Stomach smooth muscle (tissue), 2 donors: Measurements from ENCODE around the gene ATR.
A peak's percentile ranks its signal among the peaks of the same experiment; 100 is the strongest.
"Not testable (repeated sequence)": the region's sequence is repeated elsewhere in the genome, so short reads cannot be mapped to it uniquely, and the experiment has no call there.

Experiments
- H3K27ac ChIP-seq: one replicate; pipeline ENCODE4 v1.7.0; 2013; ENCODE audit warnings: mild to moderate bottlenecking, low read length, inconsistent platforms
- H3K27me3 ChIP-seq, 2 donors: one replicate each; pipeline ENCODE4 v1.7.0; 2013; ENCODE audit warnings: low read length in 2 of 2; ENCODE audit not compliant: insufficient read depth in 2 of 2, control insufficient read depth in 1 of 2
- H3K36me3 ChIP-seq, 2 donors: one replicate each; pipeline ENCODE4 v1.7.0; 2013; ENCODE audit warnings: low read length in 2 of 2; ENCODE audit not compliant: control insufficient read depth in 2 of 2, insufficient read depth in 2 of 2
- H3K4me1 ChIP-seq: one replicate; pipeline ENCODE4 v1.7.0; 2013; ENCODE audit warnings: low read length; ENCODE audit not compliant: control insufficient read depth, insufficient read depth
- H3K4me3 ChIP-seq, 2 donors: one replicate each; pipeline ENCODE4 v1.7.0; 2013; ENCODE audit warnings: low read length in 2 of 2
- H3K9ac ChIP-seq, 2 donors: one replicate each; pipeline ENCODE4 v1.7.0; 2013; ENCODE audit warnings: low read length in 2 of 2, mild to moderate bottlenecking in 1 of 2
- H3K9me3 ChIP-seq, 2 donors: one replicate each; pipeline ENCODE4 v1.7.0; 2013; ENCODE audit warnings: low read length in 2 of 2; ENCODE audit not compliant: control insufficient read depth in 2 of 2
- donor health status: healthy.
- donor health status: Pancreatic carcinoma.

Gene ATR

DNA sequence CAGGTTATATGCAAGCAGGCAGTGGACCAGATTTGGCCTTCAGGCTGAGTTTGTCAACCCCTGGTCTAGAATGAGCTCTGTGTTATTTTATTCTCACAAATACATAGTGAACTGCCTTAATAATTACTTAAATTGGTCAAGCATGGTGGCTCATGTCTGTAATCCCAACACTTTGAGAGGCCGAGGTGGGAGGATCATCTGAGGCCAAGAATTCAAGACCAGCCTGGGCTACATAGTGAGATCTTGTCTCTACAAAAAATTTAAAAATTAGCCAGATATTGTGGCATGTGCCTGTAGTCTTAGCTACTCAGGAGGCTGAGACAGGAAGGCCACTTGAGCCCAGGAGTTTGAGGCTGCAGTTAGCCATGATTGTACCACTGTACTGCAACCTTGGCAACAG, 32.7 kb upstream of the ATR start:
- Histone ChIP-seq H3K4me1 (no peaks in the 10 kb centered on the region), H3K27ac (no peak overlapping the region), H3K9ac (no peak overlapping the region), H3K36me3 (no peaks in the 10 kb centered on the region), H3K4me3 (no peak overlapping the region), H3K27me3 (no peaks in the 10 kb centered on the region), H3K9me3 (no peaks in the 10 kb centered on the region)

DNA sequence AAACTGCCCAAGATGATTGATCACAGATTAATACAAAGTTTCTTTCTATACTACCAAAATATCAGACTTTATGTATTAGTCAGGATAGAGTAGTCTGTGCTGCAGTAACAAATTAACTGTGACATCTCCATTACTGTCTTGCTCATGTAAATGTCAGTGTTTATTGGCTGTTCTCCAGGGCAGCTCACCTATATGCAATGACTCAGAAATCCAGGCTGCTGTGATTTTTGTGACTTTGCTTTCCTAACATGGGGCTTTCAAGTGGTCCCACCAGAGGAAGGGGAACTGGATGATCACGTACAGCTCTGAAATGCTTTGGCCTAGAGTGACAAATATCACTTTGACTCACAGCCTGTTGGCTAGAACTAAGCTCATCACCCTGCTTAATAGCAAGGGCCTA, 30.6 kb upstream of the ATR start:
- Histone ChIP-seq H3K27me3 (no peaks in the 10 kb centered on the region), H3K9me3 (no peaks in the 10 kb centered on the region), H3K4me3 (no peak overlapping the region), H3K36me3 (no peaks in the 10 kb centered on the region), H3K27ac (no peak overlapping the region), H3K4me1 (no peaks in the 10 kb centered on the region), H3K9ac (no peak overlapping the region)

DNA sequence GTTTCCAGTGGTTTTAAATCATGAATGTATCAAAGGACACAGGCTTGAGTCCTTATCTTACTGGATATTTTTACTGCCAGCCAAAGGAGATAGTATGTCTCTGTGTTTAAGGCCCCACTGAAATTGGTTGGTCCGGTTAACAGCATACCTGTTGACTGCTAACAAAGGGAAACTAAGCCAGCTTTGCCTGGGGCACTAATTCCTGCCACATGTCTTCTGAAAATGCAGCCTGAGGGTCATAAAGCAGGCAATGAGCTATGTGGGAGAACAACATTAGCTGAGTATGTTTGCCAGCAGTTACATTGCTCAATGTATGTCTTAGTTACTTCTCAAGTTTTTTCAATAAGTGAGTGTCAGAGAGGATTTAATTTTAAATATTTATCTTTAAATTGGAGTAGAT, 30.1 kb upstream of the ATR start:
- no peak overlapping the region for H3K9ac ChIP-seq
- H3K4me3 ChIP-seq: no peak overlapping the region
- no peaks in the 10 kb centered on the region for H3K9me3 ChIP-seq
- H3K27ac ChIP-seq: no peak overlapping the region
- no peaks in the 10 kb centered on the region for H3K36me3 ChIP-seq
- no peaks in the 10 kb centered on the region for H3K4me1 ChIP-seq
- no peaks in the 10 kb centered on the region for H3K27me3 ChIP-seq

DNA sequence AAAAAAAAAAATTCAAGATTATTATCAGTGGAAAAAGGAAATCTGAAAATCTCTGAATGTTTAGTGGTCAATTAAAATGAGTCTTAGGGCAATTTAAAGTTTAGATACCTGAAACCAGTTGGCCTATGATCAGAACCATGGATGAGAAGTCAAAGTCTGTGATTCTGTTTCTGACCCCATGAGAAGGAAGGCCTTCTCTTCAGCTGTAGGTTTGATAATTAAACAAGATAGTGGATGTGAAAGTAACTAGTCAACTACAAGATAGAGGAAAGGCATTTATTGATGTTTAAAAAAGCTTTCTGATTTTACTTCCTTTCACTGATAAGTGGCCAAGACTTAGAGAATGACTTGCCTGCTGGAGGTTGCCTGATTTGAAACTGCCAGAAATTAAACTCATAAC, 26.4 kb upstream of the ATR start:
- no peaks in the 10 kb centered on the region for H3K36me3 ChIP-seq
- no peak overlapping the region for H3K4me3 ChIP-seq
- no peaks in the 10 kb centered on the region for H3K4me1 ChIP-seq
- H3K9me3 ChIP-seq: no peaks in the 10 kb centered on the region
- no peak overlapping the region for H3K9ac ChIP-seq
- H3K27ac ChIP-seq: no peak overlapping the region
- H3K27me3 ChIP-seq: no peaks in the 10 kb centered on the region

DNA sequence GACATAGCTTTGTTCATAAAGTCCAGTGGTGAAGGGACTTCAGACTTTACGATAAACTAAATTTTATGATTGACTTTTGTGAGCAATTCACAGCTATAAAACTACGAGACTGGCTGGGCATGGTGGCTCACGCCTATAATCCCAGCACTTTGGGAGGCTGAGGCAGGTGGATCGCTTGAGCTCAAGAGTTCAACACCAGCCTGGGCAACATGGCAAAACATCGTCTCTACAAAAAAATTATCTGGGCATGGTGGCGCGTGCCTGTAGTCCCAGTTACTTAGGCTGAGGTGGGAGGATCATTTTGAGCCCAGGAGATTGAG, 24.8 kb upstream of the ATR start:
- not testable (repeated sequence) for H3K9me3 ChIP-seq, H3K4me1 ChIP-seq, H3K4me3 ChIP-seq, H3K27me3 ChIP-seq, H3K27ac ChIP-seq, H3K9ac ChIP-seq, H3K36me3 ChIP-seq

DNA sequence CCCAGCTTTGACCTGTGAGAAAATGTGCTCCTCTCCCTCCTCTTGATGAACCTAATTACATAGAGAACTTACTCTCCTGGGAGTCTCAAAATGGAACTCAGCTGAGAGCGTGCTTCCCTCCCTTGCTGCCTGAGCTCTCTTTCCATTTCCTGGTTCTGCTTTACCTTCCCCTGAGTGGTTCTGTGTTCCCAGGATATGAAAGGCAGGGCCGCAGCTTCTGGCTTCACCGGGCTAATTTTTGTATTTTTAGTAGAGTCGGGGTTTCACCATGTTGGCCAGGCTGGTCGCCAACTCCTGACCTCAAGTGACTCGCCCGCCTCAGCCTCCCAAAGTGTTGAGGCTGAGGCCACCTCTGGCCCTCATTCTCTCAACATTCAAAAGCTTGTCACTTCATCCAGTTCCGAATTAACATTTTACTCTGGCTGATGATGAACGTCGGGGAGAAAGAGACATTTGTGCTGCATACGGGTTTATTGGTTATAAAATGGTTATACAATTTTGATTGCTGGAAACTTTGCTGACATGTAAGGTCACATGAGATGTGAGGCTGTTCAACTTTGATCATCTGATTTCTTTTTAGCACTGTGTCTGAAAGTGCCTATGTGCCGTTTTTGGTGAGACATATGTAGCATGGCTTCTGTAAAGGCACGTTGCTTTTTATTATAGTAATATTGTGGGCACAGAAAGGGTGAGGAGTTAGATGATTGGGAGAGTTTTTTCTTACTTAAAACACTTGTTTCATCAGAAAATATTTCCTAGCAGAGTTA, 24.3 kb upstream of the ATR start:
- no peak overlapping the region for H3K9ac ChIP-seq
- H3K4me1 ChIP-seq: no peaks in the 10 kb centered on the region
- H3K27ac ChIP-seq: no peak overlapping the region

DNA sequence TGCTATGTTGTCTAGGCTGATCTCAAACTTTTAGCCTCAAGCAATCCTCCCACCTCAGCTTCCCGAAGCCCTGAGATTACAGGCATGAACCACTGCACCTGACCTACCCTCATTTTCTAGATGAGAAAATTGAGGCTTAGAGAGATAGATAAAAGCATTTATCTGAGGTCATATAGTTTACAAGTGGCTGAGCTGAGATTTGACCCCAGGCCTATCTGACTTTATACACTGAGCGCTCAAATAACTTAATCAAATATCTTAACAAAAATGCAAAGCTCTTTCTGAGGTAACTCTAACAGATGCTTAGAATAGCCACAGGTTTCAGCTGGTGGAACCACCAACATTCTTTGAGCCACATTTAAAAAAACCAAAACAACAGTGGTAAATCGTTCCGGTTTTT, 23.2 kb upstream of the ATR start:
- Histone ChIP-seq H3K9me3 (no peaks in the 10 kb centered on the region), H3K9ac (no peak overlapping the region), H3K27me3 (no peaks in the 10 kb centered on the region), H3K36me3 (no peaks in the 10 kb centered on the region), H3K4me1 (peaks cover under 1% of the 10 kb centered on the region), H3K4me3 (no peak overlapping the region), H3K27ac (no peak overlapping the region)

More for the DNA sequence above, 24.3 kb upstream of the ATR start:
- Histone ChIP-seq H3K9me3 (no peaks in the 10 kb centered on the region), H3K36me3 (no peaks in the 10 kb centered on the region), H3K4me3 (no peak overlapping the region), H3K27me3 (no peaks in the 10 kb centered on the region)

DNA sequence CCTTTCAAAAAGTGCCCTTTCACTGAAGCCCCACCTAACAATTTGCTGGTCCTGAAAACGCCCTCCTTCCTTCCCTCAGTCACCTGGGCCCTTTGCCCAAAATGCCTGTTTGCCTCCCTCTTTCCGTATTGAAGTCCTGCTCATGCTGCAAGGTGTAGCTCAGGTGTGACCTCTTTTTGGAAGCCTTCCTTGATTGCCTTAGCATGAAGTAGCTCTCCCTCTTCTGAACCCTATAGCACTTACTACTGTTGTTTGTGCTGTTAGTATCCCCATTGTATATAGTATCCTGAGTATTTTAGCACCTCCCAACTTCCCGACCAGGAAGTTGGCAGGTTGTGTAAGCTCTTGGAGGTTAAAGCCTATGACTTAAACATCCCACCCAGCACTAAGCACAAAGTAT, 19.4 kb upstream of the ATR start:
- peaks cover 10% of the 10 kb centered on the region for H3K4me1 ChIP-seq
- no peaks in the 10 kb centered on the region for H3K27me3 ChIP-seq
- no peak overlapping the region for H3K27ac ChIP-seq
- no peaks in the 10 kb centered on the region for H3K9me3 ChIP-seq
- no peak overlapping the region for H3K9ac ChIP-seq
- H3K4me3 ChIP-seq: no peak overlapping the region
- H3K36me3 ChIP-seq: no peaks in the 10 kb centered on the region

DNA sequence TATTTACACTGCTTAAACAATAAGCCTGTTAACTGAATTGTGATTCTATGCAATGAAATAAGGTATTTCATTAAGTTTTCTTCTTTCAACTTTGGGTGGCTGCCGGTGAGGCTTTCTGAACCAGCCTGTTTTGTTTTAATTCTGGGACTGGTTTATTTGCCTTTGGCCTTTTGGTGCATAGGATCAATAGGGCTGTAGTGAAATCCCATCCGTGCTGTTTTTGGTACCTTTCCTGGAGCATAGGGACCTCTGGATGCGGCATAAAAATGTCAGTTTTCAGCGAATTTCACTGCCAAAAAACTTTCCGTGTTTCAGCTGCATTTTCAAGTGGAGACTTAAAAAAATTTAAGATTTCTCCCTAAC, 18.2 kb upstream of the ATR start:
- Histone ChIP-seq H3K9ac (peak overlapping the region; percentile 36 to 58), H3K9me3 (no peaks in the 10 kb centered on the region), H3K27me3 (no peaks in the 10 kb centered on the region), H3K4me1 (peaks cover 10% of the 10 kb centered on the region), H3K27ac (no peak overlapping the region), H3K36me3 (no peaks in the 10 kb centered on the region), H3K4me3 (peak overlapping the region; percentile 82 to 92)

DNA sequence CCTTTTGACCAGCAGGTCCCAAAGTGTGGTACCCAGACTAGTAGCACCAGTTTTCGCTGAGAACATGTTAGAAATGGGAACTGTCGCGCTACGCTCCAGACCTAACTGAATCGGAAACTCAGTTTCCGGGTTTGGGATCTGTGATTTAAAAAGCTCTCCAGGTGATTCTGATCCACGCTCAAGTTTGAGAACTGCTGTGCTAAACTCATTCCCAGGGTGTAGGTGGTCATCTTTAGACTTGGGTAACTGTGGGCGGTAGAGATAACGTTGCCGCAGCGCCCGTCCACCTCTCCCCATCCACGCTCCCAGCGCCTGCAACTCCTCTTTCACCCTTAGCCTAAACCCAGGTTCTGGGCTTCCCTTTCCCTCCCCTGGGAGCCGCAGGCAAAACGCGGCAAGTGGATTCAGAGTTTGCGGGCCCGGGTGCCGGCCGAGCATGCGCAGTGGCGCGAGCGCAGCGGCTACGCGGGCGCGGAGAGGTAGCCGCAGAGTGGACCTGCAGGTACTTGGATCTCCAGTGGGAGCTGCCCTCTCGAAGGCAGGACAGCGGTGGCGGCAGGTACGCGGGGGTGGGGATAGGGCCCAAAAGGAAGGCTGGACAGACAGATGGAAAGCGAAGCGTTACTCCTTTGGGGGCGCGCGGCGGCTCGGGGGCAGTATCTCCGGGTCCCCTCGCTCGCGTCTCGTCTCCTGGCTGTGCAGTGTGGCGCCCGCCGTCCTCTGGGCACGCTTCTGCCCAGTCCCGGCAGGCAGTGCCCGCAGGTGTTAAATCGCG, 17.6 kb upstream of the ATR start, which contains the start of gene PLS1:
TSS of gene PLS1 (plus strand) at position 443 of the 775 bp plus-strand sequence. CDS start 67,845 bp downstream, outside the sequence.
- no peaks in the 10 kb centered on the region for H3K9me3 ChIP-seq
- H3K4me3 ChIP-seq: peak within 1 kb of the TSS; percentile 82 to 92
- H3K36me3 ChIP-seq: no peaks in the 10 kb centered on the region
- H3K27me3 ChIP-seq: no peaks in the 10 kb centered on the region
- peak within 1 kb of the TSS; percentile 50 to 68 for H3K9ac ChIP-seq
- no peak within 1 kb of the TSS for H3K27ac ChIP-seq
- peaks cover 10% of the 10 kb centered on the region for H3K4me1 ChIP-seq

DNA sequence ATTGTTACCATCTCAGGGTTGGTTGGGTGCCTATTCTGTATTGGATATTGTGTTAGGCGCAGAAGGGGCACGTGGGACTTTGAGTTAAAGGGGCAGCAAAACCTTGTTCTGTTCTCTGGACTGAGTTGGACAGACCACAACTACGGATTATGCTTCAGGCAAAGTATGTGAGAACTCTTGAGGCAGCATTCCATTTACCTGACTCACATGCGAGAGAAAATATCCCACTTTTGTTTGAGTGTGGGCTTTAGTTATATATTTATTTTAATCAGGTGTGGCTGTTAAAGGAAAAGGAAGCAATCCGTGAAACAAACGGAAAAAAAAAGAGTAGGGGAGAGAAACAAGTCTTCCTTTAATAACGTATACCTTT, 17.0 kb upstream of the ATR start:
- Histone ChIP-seq H3K27ac (no peak overlapping the region), H3K4me1 (peaks cover 10% of the 10 kb centered on the region), H3K9ac (peak overlapping the region; percentile 50 to 68), H3K9me3 (no peaks in the 10 kb centered on the region), H3K36me3 (no peaks in the 10 kb centered on the region), H3K4me3 (peak overlapping the region; percentile 82 to 92), H3K27me3 (no peaks in the 10 kb centered on the region)
